OCI-LY1 (cell line): Measurements from ENCODE around the gene ERCC6.

Experiments
- H2AFZ ChIP-seq: fragments of 200-600 bp; sonication (generic), shearing (Covaris generic); 2 replicates; pipeline ENCODE4 v1.6.0; 2014; ENCODE audit warnings: antibody characterized with exemption, mild to moderate bottlenecking, low read length
- H3F3A ChIP-seq: fragments of 200-600 bp; sonication (generic), shearing (Covaris generic); 2 replicates; pipeline ENCODE4 v1.6.0; 2014; ENCODE audit warnings: mild to moderate bottlenecking, antibody characterized with exemption, low read length, moderate library complexity; ENCODE audit not compliant: insufficient read depth
- H3K27ac ChIP-seq: fragments of 200-600 bp; sonication (generic); 2 replicates; pipeline ENCODE4 v1.5.1; 2014; ENCODE audit warnings: low read length, mixed run types, mild to moderate bottlenecking, low read depth; ENCODE audit not compliant: poor library complexity, severe bottlenecking
- H3K27me3 ChIP-seq: fragments of 200-600 bp; sonication (generic); 2 replicates; pipeline ENCODE4 v1.6.0; 2014; ENCODE audit warnings: antibody characterized with exemption, mild to moderate bottlenecking, low read length, moderate library complexity; ENCODE audit not compliant: insufficient read depth
- H3K36me3 ChIP-seq: fragments of 200-600 bp; sonication (generic); 2 replicates; pipeline ENCODE4 v1.6.1; 2014; ENCODE audit warnings: mild to moderate bottlenecking, antibody characterized with exemption, low read length, moderate library complexity, mixed read lengths; ENCODE audit not compliant: insufficient read depth
- H3K4me1 ChIP-seq: fragments of 200-600 bp; sonication (generic); 2 replicates; pipeline ENCODE4 v1.5.1; 2014; ENCODE audit warnings: mild to moderate bottlenecking, low read length, moderate library complexity; ENCODE audit not compliant: insufficient read depth, severe bottlenecking
- H3K4me2 ChIP-seq: fragments of 200-600 bp; sonication (generic), shearing (Covaris generic); 2 replicates; pipeline ENCODE4 v1.6.1; 2014; ENCODE audit warnings: low read length
- H3K4me3 ChIP-seq: fragments of 200-600 bp; sonication (generic); 2 replicates; pipeline ENCODE4 v1.5.1; 2014; ENCODE audit warnings: low read length, low read depth, mild to moderate bottlenecking, mixed read lengths; ENCODE audit not compliant: poor library complexity, severe bottlenecking
- H3K79me2 ChIP-seq: fragments of 200-600 bp; shearing (Covaris generic); 2 replicates; pipeline ENCODE4 v1.6.1; 2016; ENCODE audit warnings: mixed run types, low read length, mixed read lengths; ENCODE audit not compliant: insufficient read depth
- H3K9ac ChIP-seq: fragments of 200-600 bp; sonication (generic), shearing (Covaris generic); 2 replicates; pipeline ENCODE4 v1.6.1; 2014; ENCODE audit warnings: mild to moderate bottlenecking, low read length, mixed read lengths
- H3K9me2 ChIP-seq: fragments of 200-600 bp; sonication (generic), shearing (Covaris generic); 2 replicates; pipeline ENCODE4 v1.6.1; 2014; ENCODE audit warnings: low read depth, mild to moderate bottlenecking, low read length, mixed read lengths
- H3K9me3 ChIP-seq: fragments of 200-600 bp; shearing (Covaris generic); 2 replicates; pipeline ENCODE4 v1.6.1; 2014; ENCODE audit warnings: low read length, mixed read lengths
- H4K20me1 ChIP-seq: fragments of 200-600 bp; sonication (generic), shearing (Covaris generic); 2 replicates; pipeline ENCODE4 v1.6.0; 2016; ENCODE audit warnings: mild to moderate bottlenecking, low read length; ENCODE audit not compliant: insufficient read depth
- CTCF ChIP-seq: fragments of 200-600 bp; sonication (generic), shearing (Covaris generic); IDR thresholded peaks from 2 replicates; pipeline ENCODE4 v1.5.1; 2017; ENCODE audit warnings: mild to moderate bottlenecking, antibody characterized with exemption, low read length, moderate library complexity, mixed read lengths
- EZH2 ChIP-seq: fragments of 200-600 bp; sonication (generic), shearing (Covaris generic); IDR thresholded peaks from 2 replicates; pipeline ENCODE4 v1.8.0; 2017; ENCODE audit warnings: borderline replicate concordance, mixed run types, mild to moderate bottlenecking, antibody characterized with exemption, low read length, moderate library complexity, mixed read lengths

Gene ERCC6

GRCh38 chr10:49556723-49557122, 17.8 kb upstream of the ERCC6 start:
- Histone ChIP-seq H3K9me2 (no peaks in the 10 kb centered on the region), H3K36me3 (no peaks in the 10 kb centered on the region), H3K4me2 (no peak overlapping the region), H3K9ac (no peak overlapping the region), H2AFZ (no peak overlapping the region), H3K9me3 (no peaks in the 10 kb centered on the region), H3F3A (no peaks in the 10 kb centered on the region), H3K27ac (no peak overlapping the region), H3K79me2 (no peaks in the 10 kb centered on the region), H4K20me1 (no peaks in the 10 kb centered on the region), H3K4me3 (no peak overlapping the region), H3K4me1 (no peaks in the 10 kb centered on the region), H3K27me3 (no peaks in the 10 kb centered on the region)
- TF ChIP-seq EZH2 (no peak), CTCF (no peak)

DNA sequence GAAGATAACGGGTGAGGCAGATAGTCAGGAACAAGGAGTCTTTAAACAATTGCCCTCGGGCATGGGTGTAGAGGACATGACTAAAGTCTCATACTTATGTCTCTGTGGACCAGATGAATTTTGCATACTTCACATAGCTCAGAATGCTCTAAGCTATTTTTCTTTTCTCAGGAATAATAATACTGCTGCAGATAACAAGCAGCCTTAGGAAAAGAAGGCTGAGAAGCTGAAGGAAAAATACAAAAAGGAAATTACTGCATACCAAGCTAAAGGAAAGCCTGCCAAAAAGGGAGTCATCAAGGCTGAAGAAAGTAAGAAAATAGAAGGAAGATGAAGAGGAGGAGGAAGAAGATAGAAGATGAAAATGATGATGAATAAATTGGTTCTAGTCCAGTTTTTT, 13.4 kb upstream of the ERCC6 start:
- no peak overlapping the region for H3K4me2 ChIP-seq
- no peaks in the 10 kb centered on the region for H3K9me3 ChIP-seq
- no peak overlapping the region for H3K4me3 ChIP-seq
- TF ChIP-seq EZH2 (no peak), CTCF (no peak)
- no peak overlapping the region for H3K9ac ChIP-seq
- H2AFZ ChIP-seq: no peak overlapping the region
- H3F3A ChIP-seq: no peaks in the 10 kb centered on the region
- no peaks in the 10 kb centered on the region for H3K79me2 ChIP-seq
- H3K9me2 ChIP-seq: no peaks in the 10 kb centered on the region
- no peaks in the 10 kb centered on the region for H3K36me3 ChIP-seq
- H3K27ac ChIP-seq: no peak overlapping the region
- H3K27me3 ChIP-seq: no peaks in the 10 kb centered on the region
- H3K4me1 ChIP-seq: no peaks in the 10 kb centered on the region
- no peaks in the 10 kb centered on the region for H4K20me1 ChIP-seq

- Histone ChIP-seq H3K9me3 (no peaks in the 10 kb centered on the region), H3K9ac (no peak overlapping the region), H2AFZ (no peak overlapping the region), H3K27ac (no peak overlapping the region), H3K79me2 (no peaks in the 10 kb centered on the region), H3F3A (no peaks in the 10 kb centered on the region), H3K36me3 (no peaks in the 10 kb centered on the region), H3K27me3 (no peaks in the 10 kb centered on the region), H4K20me1 (no peaks in the 10 kb centered on the region), H3K9me2 (no peaks in the 10 kb centered on the region), H3K4me3 (no peak overlapping the region), H3K4me2 (no peak overlapping the region), H3K4me1 (no peaks in the 10 kb centered on the region)
- TF ChIP-seq EZH2: no peak
- no peak for TF ChIP-seq CTCF
Measured at GRCh38 chr10:49550563-49550962, 11.6 kb upstream of the ERCC6 start.
